ENCODE measurements around the gene CFAP99. TPM values are rescaled to one million over a fixed set of nuclear protein-coding genes. Genes with fewer than 3 reads are reported as not detected.

The CFAP99 gene
- total and polyA plus RNA-seq, 9 of the 15 experiments (the other 6 are each of a cell fraction or from before 2014, with no cell fraction given): 0.07 to 0.18 (median 0.09) TPM; not detected in 6

DNA sequence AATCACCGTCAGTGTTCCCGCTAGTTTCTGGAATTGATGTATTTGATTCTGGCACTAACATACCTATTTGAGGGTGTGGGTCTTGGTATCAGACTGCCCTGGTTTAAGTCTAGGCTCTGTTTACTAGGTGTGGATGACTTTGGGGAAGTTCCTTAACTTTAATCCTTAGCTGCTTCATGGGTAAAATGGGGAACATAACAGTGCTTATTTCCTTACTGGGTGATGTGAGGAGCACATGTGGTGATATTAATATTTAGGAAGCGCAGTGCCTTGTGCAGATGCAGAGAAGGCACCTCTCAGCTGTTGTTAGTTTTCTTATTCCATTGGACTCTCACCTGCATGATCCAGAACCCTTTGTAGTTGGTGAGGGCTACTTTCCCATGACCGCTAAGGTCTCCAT, 67.2 kb downstream of the CFAP99 start:
- FAIRE-seq: no peak
- Histone ChIP-seq H3K27ac (ENCODE audit: extremely low read depth, low read depth, low read length) (no peak overlapping the region), H3K9ac (ENCODE audit: insufficient read depth in 1 of 2, low read depth in 2 of 2, low read length in 2 of 2) (peak overlapping the region in 1 of 2 experiments; percentile 4; a peak in 1 of 4 replicates), H3K4me3 (no peak overlapping the region), H3K36me3 (ENCODE audit: control insufficient read depth, insufficient read depth, low read length) (peaks cover 74% of the 10 kb centered on the region), H3K27me3 (ENCODE audit: control insufficient read depth in 2 of 2, insufficient read depth in 2 of 2, low read length in 2 of 2) (no peaks in the 10 kb centered on the region), H3K4me2 (ENCODE audit: insufficient read depth, low read length) (no peak overlapping the region), H3K4me1 (replicated peaks in 1 of 2; ENCODE audit: control insufficient read depth in 2 of 2, insufficient read depth in 2 of 2, low read length in 2 of 2) (peaks cover 4 to 9% of the 10 kb centered on the region in 2 experiments; a peak in 2 of 5 replicates), H3K9me3 (replicated peaks; ENCODE audit: control insufficient read depth, insufficient read depth, low read depth, low read length) (no peaks in the 10 kb centered on the region), H3K9me1 (ENCODE audit: control insufficient read depth, insufficient read depth, low read length) (peaks cover 10% of the 10 kb centered on the region), H3K79me2 (ENCODE audit: control insufficient read depth, insufficient read depth, low read length) (peaks cover 100% of the 10 kb centered on the region), H2AFZ (ENCODE audit: low read depth, low read length) (no peak overlapping the region), H4K20me1 (replicated peaks; ENCODE audit: control insufficient read depth, insufficient read depth, low read length) (peaks cover 75% of the 10 kb centered on the region)
- TF ChIP-seq, protein P1, sequence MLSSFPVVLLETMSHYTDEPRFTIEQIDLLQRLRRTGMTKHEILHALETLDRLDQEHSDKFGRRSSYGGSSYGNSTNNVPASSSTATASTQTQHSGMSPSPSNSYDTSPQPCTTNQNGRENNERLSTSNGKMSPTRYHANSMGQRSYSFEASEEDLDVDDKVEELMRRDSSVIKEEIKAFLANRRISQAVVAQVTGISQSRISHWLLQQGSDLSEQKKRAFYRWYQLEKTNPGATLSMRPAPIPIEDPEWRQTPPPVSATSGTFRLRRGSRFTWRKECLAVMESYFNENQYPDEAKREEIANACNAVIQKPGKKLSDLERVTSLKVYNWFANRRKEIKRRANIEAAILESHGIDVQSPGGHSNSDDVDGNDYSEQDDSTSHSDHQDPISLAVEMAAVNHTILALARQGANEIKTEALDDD (IDR thresholded peaks at IDR 0.05): peak; percentile 41; the same call in 1 of the 2 replicates
- TF ChIP-seq, protein P2, sequence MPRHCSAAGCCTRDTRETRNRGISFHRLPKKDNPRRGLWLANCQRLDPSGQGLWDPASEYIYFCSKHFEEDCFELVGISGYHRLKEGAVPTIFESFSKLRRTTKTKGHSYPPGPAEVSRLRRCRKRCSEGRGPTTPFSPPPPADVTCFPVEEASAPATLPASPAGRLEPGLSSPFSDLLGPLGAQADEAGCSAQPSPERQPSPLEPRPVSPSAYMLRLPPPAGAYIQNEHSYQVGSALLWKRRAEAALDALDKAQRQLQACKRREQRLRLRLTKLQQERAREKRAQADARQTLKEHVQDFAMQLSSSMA (CRISPR knock-in tag; IDR thresholded peaks at IDR 0.05): no peak
- intact Hi-C loops (cut with micrococcal nuclease): no loop called here
- in situ Hi-C loops (cut with MboI): no loop called here
- POLR2A ChIA-PET: interaction anchor here (0.7 to 1.5 kb wide), 5 partner anchors 11 to 22 kb away, joined by 3 to 5 read pairs (median 3); no protein-coding TSS in a partner anchor
- no peak for ATAC-seq
- CTCF ChIA-PET (ENCODE audit: low intra/inter-chr PET ratio): no interaction called here
- BruUV-seq (replicated peaks): no TSS peak
- no peak for DNase-seq (ENCODE audit: extremely low read depth in 1 of 4, low spot score in 3 of 4)
- WGBS (ENCODE audit: insufficient coverage, low coverage, missing lambda C conversion rate): 95% methylated on average over 4 of the region's 4 CpGs

DNA sequence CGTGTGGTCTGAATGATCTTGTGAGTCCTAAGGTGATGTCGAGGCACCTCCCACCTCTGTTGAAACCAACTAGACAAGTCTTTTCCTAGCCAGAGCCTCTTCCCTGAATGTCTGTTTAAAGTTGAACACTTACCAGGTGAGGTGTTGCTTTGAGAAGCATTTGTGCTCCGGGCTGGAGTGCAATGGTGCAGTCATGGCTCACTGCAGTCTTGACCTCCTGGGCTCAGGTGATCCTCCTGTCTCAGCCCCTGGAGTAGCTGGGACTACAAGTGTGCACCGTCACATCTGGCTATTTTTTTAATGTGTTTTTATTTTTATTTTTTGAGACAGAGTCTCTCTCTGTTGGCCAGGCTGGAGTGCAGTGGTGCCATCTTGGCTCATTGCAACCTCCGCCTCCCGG, 68.2 kb downstream of the CFAP99 start:
- intact Hi-C loops (cut with micrococcal nuclease) (no loop called here), in situ Hi-C loops (cut with MboI) (no loop called here)
- Histone ChIP-seq H3K79me2 (ENCODE audit: control insufficient read depth, insufficient read depth, low read length) (peaks cover 95% of the 10 kb centered on the region), H3K9ac (ENCODE audit: insufficient read depth in 1 of 2, low read depth in 2 of 2, low read length in 2 of 2) (no peak overlapping the region), H2AFZ (ENCODE audit: low read depth, low read length) (no peak overlapping the region), H3K4me1 (replicated peaks in 1 of 2; ENCODE audit: control insufficient read depth in 2 of 2, insufficient read depth in 2 of 2, low read length in 2 of 2) (peaks cover 4 to 9% of the 10 kb centered on the region in 2 experiments; a peak in 2 of 5 replicates), H3K36me3 (ENCODE audit: control insufficient read depth, insufficient read depth, low read length) (peaks cover 73% of the 10 kb centered on the region), H3K4me3 (no peak overlapping the region), H3K9me3 (replicated peaks; ENCODE audit: control insufficient read depth, insufficient read depth, low read depth, low read length) (no peaks in the 10 kb centered on the region), H4K20me1 (replicated peaks; ENCODE audit: control insufficient read depth, insufficient read depth, low read length) (peaks cover 65% of the 10 kb centered on the region), H3K27ac (ENCODE audit: extremely low read depth, low read depth, low read length) (no peak overlapping the region), H3K27me3 (ENCODE audit: control insufficient read depth in 2 of 2, insufficient read depth in 2 of 2, low read length in 2 of 2) (no peaks in the 10 kb centered on the region), H3K4me2 (ENCODE audit: insufficient read depth, low read length) (no peak overlapping the region), H3K9me1 (ENCODE audit: control insufficient read depth, insufficient read depth, low read length) (peaks cover 1% of the 10 kb centered on the region)
- DNase-seq (ENCODE audit: extremely low read depth in 1 of 4, low spot score in 3 of 4) (no peak), FAIRE-seq (no peak), ATAC-seq (no peak)
- CTCF ChIA-PET (ENCODE audit: low intra/inter-chr PET ratio): no interaction called here
- no TSS peak for BruUV-seq (replicated peaks)
- 89% methylated on average over 6 of the region's 6 CpGs for WGBS (ENCODE audit: insufficient coverage, low coverage, missing lambda C conversion rate)
- POLR2A ChIA-PET: interaction anchor here (0.8 to 1.9 kb wide), 4 partner anchors 9 to 21 kb away, joined by 4 to 12 read pairs (median 5); no protein-coding TSS in a partner anchor
- TF ChIP-seq, protein P3, sequence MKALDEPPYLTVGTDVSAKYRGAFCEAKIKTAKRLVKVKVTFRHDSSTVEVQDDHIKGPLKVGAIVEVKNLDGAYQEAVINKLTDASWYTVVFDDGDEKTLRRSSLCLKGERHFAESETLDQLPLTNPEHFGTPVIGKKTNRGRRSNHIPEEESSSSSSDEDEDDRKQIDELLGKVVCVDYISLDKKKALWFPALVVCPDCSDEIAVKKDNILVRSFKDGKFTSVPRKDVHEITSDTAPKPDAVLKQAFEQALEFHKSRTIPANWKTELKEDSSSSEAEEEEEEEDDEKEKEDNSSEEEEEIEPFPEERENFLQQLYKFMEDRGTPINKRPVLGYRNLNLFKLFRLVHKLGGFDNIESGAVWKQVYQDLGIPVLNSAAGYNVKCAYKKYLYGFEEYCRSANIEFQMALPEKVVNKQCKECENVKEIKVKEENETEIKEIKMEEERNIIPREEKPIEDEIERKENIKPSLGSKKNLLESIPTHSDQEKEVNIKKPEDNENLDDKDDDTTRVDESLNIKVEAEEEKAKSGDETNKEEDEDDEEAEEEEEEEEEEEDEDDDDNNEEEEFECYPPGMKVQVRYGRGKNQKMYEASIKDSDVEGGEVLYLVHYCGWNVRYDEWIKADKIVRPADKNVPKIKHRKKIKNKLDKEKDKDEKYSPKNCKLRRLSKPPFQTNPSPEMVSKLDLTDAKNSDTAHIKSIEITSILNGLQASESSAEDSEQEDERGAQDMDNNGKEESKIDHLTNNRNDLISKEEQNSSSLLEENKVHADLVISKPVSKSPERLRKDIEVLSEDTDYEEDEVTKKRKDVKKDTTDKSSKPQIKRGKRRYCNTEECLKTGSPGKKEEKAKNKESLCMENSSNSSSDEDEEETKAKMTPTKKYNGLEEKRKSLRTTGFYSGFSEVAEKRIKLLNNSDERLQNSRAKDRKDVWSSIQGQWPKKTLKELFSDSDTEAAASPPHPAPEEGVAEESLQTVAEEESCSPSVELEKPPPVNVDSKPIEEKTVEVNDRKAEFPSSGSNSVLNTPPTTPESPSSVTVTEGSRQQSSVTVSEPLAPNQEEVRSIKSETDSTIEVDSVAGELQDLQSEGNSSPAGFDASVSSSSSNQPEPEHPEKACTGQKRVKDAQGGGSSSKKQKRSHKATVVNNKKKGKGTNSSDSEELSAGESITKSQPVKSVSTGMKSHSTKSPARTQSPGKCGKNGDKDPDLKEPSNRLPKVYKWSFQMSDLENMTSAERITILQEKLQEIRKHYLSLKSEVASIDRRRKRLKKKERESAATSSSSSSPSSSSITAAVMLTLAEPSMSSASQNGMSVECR (CRISPR knock-in tag; IDR thresholded peaks at IDR 0.05): no peak
- TF ChIP-seq ASH1L (IDR thresholded peaks at IDR 0.05; ENCODE audit: borderline replicate concordance, low read depth, partially characterized antibody): no peak
- TF ChIP-seq, protein P4, sequence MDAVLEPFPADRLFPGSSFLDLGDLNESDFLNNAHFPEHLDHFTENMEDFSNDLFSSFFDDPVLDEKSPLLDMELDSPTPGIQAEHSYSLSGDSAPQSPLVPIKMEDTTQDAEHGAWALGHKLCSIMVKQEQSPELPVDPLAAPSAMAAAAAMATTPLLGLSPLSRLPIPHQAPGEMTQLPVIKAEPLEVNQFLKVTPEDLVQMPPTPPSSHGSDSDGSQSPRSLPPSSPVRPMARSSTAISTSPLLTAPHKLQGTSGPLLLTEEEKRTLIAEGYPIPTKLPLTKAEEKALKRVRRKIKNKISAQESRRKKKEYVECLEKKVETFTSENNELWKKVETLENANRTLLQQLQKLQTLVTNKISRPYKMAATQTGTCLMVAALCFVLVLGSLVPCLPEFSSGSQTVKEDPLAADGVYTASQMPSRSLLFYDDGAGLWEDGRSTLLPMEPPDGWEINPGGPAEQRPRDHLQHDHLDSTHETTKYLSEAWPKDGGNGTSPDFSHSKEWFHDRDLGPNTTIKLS (IDR thresholded peaks at IDR 0.05; ENCODE audit: borderline replicate concordance, low read depth): no peak
- no peak for TF ChIP-seq CTBP1 (IDR thresholded peaks at IDR 0.05; ENCODE audit: borderline replicate concordance)
- TF ChIP-seq BRCA1 (IDR thresholded peaks at IDR 0.05): no peak
- TF ChIP-seq BRCA1 (CRISPR knock-in tag; IDR thresholded peaks at IDR 0.05): no peak

Measured in K562 (cell line).